ENCODE results near the gene CD55. TPM values are rescaled to one million over a fixed set of nuclear protein-coding genes. Genes with fewer than 3 reads are reported as not detected.

The CD55 gene
- total and polyA plus RNA-seq, 2 of the 8 experiments (the other 6 are each of a cell fraction or from before 2014, with no cell fraction given) = 20.1 to 22.8 TPM

GRCh38 chr1:207405814-207406213 is 84.3 kb downstream of the CD55 start:
- Histone ChIP-seq H3K23ac (ENCODE audit: insufficient read length) (no peak overlapping the region), H3K23me2 (ENCODE audit: low read depth, low read length) (no peaks in the 10 kb centered on the region), H2BK5ac (ENCODE audit: low read depth, low read length) (no peak overlapping the region), H3K9me3 (ENCODE audit: insufficient read depth in 2 of 2, low read depth in 1 of 2, low read length in 1 of 2) (no peaks in the 10 kb centered on the region), H3K4me2 (ENCODE audit: insufficient read depth in 1 of 2, low read depth in 2 of 2, low read length in 2 of 2) (no peak overlapping the region), H2BK20ac (ENCODE audit: low read length) (no peak overlapping the region), H4K5ac (ENCODE audit: insufficient read length, low read depth, low read length) (no peak overlapping the region), H3K4me1 (replicated peaks in 1 of 4; ENCODE audit: control insufficient read depth in 3 of 4, insufficient read depth in 4 of 4, low read length in 3 of 4) (no peaks in the 10 kb centered on the region; a peak in 1 of 7 replicates), H3K36me3 (ENCODE audit: control insufficient read depth in 2 of 4, insufficient read depth in 4 of 4, low read length in 3 of 4) (no peaks in the 10 kb centered on the region), H2BK120ac (replicated peaks; ENCODE audit: low read depth, low read length) (no peak overlapping the region), H3K27me3 (replicated peaks in 1 of 4; ENCODE audit: control insufficient read depth in 3 of 4, extremely low read depth in 1 of 4, insufficient read depth in 3 of 4, low read length in 3 of 4) (no peaks in the 10 kb centered on the region), H2BK12ac (ENCODE audit: low read depth, low read length) (no peak overlapping the region), H3K79me2 (ENCODE audit: control insufficient read depth in 1 of 2, insufficient read depth in 2 of 2, low read length in 2 of 2) (no peaks in the 10 kb centered on the region), H4K91ac (replicated peaks; ENCODE audit: insufficient read length, low read length) (no peak overlapping the region), H3K18ac (ENCODE audit: extremely low read depth, low read length) (no peak overlapping the region), H3K9ac (replicated peaks in 1 of 4; ENCODE audit: extremely low read depth in 1 of 4, low read depth in 3 of 4, low read length in 3 of 4) (no peak overlapping the region), H3K4ac (replicated peaks; ENCODE audit: insufficient read length, low read depth, low read length) (no peak overlapping the region), H3K4me3 (ENCODE audit: extremely low read depth in 1 of 4, insufficient read depth in 2 of 4, low read depth in 3 of 4, low read length in 4 of 4) (no peak overlapping the region), H4K20me1 (replicated peaks in 1 of 2; ENCODE audit: control insufficient read depth in 1 of 2, insufficient read depth in 2 of 2, low read length in 2 of 2) (no peaks in the 10 kb centered on the region), H3K14ac (ENCODE audit: insufficient read length) (no peak overlapping the region), H3K79me1 (ENCODE audit: low read depth, low read length) (no peaks in the 10 kb centered on the region), H3K27ac (ENCODE audit: low read depth, low read length) (no peak overlapping the region), H4K8ac (ENCODE audit: extremely low read depth, insufficient read depth, low read length) (no peak overlapping the region), H2AK5ac (ENCODE audit: low read depth, low read length) (no peak overlapping the region), H2BK15ac (ENCODE audit: low read length) (no peak overlapping the region), H3K56ac (replicated peaks; ENCODE audit: insufficient read length, low read depth, low read length) (no peak overlapping the region), H2AFZ (ENCODE audit: low read length) (no peak overlapping the region)
- ChIA-PET CTCF (ENCODE audit: partially characterized antibody) (interaction anchor here (0.6 to 5.9 kb wide), 26 partner anchors 8 to 327 kb away, joined by 3 to 39 read pairs (median 5); partner anchors contain the start of gene CD55), POLR2A (ENCODE audit: partially characterized antibody) (no interaction called here)
- DNase-seq (ENCODE audit: low read depth in 1 of 2, low spot score in 2 of 2) (no peak), FAIRE-seq (no peak)
- no peak for TF ChIP-seq HDAC2 (IDR thresholded peaks at IDR 0.05; ENCODE audit: borderline replicate concordance in 1 of 2, low read depth in 2 of 2, low read length in 2 of 2)
- TF ChIP-seq GTF2F1 (IDR thresholded peaks at IDR 0.05; ENCODE audit: borderline replicate concordance, low read depth, low read length) = no peak
- no peak for TF ChIP-seq BCL11A (IDR thresholded peaks at IDR 0.05; ENCODE audit: low read depth in 2 of 2, low read length in 2 of 2)
- TF ChIP-seq NANOG (IDR thresholded peaks at IDR 0.05; ENCODE audit: insufficient read depth, low read depth, low read length, poor library complexity, severe bottlenecking) = no peak
- no peak for TF ChIP-seq ATF2 (IDR thresholded peaks at IDR 0.05; ENCODE audit: low read length)
- TF ChIP-seq MAFK (IDR thresholded peaks at IDR 0.05; ENCODE audit: low read depth, low read length) = no peak
- no peak for TF ChIP-seq CTCF (IDR thresholded peaks at IDR 0.05; ENCODE audit: control extremely low read depth in 1 of 3, insufficient read depth in 1 of 3, low read depth in 1 of 3, low read length in 3 of 3)
- no peak for TF ChIP-seq KDM4A (IDR thresholded peaks at IDR 0.05; ENCODE audit: low read depth, low read length, severe bottlenecking)
- no peak for TF ChIP-seq JUN (IDR thresholded peaks at IDR 0.05; ENCODE audit: low read depth, low read length)
- no peak for TF ChIP-seq BACH1 (IDR thresholded peaks at IDR 0.05; ENCODE audit: low read length)
